ENCODE data around the gene TGFBR3L.
"Not testable (repeated sequence)": the region's sequence is repeated elsewhere in the genome, so short reads cannot be mapped to it uniquely, and the experiment has no call there.

TGFBR3L gene

GRCh38 chr19:7930765-7931164 is 16.1 kb downstream of the TGFBR3L start:
- DNase-seq = no peak

DNA sequence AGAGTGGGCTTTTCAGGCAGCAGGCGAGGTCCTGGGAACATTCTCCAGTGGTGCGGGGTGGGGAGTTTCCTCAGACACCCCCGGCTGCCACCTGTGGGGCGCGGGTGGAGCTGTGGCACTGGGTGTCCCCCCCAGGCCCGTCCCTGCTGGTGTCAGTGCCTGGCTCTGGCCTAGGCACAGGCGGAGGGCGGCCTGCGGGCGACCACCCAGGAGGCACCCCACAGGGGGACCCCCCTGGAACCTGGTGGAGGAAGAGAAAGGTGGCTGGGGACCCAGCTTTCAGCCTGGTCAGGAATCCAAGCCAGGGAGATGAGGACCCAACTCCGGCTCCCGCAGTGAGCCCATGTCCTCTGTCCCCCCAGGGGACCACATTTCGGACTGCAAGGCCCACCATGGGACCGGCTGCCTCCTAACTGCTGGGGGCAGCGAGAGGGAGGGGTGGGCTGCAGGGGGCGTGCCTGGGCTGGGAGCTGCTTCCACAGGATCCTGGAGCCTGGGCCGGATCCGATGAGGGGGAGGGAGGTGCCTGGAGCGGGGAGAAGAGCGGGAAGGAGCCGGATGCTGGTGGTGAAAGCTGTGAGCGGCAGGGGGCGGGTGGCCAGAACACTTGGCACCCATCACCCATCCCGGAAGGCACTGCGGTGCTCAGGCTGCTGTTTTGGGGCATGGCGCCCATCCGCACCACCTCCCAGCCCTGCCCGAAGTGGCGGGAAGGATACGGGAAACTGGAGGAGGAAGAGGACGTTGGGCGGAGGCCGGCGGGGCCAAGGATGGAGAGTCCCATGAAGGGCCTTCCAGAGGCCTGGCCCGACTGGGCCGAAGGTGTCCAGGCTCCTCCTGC is 16.8 kb downstream of the TGFBR3L start:
- no peak for DNase-seq

GRCh38 chr19:7932276-7932929 is 17.8 kb downstream of the TGFBR3L start:
- no peak for DNase-seq

DNA sequence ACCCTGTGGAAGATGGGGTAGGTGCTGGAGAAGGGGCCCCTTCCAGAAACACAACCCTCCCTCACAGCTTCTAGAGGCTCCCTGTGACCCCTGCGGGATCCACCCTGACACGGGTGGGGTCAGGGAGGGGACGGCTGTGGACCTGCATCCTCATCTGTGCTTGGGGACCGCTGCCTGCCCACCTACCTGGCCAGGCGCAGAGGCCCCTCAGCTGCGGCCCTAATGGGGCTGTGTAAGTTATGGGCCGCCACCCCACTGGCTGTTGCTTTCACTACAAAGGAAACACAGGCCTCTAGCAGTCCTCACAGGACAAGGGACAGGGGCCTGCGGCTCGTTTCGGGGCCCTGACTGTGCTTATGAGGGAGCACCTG is 18.3 kb downstream of the TGFBR3L start:
- no peak for DNase-seq

DNA sequence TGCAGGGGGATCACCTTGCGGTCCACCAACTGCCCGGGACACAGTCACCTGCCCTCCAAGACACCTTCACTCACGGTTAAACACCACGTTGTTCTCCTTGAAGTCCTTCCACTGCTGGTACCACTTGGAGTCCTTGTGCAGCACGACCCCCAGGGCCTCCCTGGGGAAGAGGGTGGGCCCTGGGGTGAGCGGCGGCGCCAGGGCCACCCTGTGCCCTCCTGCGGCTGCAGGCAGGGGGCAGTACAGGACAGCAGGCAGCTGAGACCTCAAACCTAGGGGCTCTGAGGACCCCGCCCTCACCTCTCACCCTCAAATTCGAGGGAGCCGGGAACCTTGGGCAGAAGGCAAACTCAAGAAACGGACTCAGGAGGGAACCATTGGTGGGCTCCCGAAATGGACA is 18.8 kb downstream of the TGFBR3L start:
- no peak for DNase-seq

DNA sequence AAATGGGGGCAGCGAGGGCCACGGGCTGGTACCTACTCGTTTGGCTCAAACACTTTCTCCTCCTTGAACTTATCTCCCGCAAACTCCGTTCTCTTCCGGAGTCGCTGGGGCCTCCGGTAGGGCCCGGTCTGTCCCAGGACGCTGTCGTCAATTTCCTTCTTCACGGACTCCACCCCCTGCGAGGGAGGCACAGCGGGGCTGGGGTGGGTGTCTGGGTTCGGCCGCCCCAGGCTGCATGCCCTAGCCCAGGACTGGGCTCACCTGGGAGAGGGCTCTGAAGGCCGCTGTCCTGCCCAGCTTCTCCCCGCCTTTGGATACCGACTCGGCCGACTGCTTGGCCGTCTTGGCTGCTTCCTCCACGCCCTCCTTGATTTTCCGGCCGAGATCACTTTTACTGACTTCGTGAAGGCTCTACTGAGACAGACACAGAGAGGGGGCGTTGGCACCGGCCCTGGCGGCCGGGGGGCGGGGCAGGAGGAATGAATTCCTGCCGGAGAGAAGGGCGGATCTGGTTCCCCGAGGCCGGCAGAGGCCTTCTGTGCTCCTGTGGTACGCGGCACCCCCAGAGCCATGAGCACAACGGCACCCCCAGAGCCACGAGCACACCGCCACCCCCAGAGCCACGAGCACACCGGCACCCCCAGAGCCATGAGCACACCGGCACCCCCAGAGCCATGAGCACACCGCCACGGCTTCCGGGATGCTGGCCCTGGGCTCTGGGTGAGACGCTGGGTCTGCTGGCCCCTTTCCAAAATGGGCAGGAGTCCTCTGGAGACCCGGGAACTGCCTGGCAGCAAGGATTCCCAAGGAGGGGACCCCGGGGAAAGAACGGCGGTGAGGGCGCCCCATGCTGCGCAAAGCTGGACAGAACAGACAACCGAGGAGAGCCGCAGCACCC is 19.4 kb downstream of the TGFBR3L start:
- DNase-seq = no peak

GRCh38 chr19:7934766-7935165 is 20.1 kb downstream of the TGFBR3L start:
- DNase-seq = no peak

GRCh38 chr19:7940841-7941240 is 26.2 kb downstream of the TGFBR3L start:
- DNase-seq = no peak

DNA sequence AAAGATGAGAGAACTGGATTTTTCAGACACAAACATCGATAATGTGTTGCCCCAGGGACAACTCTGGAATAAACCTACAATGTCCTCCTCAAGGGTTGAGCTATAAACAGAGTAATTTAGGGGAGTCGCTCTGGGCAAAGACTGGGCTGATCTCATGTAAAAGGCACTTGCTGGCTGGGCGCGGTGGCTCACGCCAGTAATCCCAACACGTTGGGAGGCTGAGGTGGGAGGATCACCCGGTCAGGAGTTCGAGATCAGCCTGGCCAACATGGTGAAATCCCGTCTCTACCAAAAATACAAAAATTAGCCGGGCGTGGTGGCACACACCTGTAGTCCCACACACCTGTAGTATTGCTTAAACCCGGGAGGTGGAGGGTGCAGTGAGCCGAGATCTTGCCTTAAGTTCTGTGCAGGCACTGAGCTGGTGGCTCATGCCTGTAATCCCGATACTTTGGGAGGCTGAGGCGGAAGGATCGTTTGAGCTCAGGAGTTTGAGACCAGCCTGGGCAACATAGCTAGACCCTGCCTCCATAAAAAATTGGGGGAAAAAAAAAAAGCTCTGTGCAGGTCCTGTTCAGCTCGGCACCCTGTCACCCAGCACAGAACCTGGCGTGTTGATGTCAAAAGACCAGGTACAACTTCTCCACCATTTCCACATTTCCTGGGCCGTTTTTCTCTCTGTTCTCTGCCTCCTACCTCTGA is 27.4 kb downstream of the TGFBR3L start:
- DNase-seq = no peak

- no peak for DNase-seq
These were observed 28.4 kb downstream of the TGFBR3L start for GRCh38 chr19:7942981-7943443.

DNA sequence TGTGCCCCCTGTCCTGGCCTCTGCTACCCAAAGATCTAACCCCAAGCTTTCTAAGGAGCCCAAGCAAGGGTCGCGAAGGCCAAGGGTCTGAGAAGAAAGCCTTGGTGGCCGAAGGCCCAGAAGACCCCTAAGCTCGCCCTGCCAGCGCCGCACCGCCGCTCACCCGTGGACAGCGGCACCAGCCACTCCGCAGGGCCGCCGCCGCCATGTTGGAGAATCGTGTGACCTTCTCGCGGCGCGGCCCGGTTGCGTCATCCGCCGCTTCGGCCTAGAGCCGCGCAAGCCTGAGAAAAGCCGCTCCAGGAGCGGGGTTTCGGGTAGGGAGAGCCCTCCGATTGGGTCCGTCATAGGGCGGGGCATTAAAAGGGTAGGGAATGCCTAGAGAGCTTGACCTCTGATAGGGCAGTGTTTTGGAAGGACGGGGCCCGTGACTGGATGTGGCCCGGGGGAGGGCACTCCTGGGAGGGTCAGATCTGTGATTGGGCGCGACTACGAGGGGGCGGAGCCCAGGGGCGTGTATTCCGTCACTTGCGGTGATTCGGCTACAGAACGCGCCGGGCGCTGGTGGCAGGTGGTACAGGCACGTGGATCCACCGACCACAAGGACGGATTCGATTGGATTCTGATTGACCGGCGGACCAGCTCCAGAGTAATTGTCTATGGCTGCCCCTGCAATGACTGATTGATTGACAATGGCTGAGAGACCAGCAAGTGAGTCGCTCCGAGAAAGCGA is 29.0 kb downstream of the TGFBR3L start, which contains the start of gene TIMM44:
TIMM44 (minus strand) TSS at position 223 of the 733 bp plus-strand sequence; CDS start at position 208, 15 bp downstream.
- DNase-seq = peak; percentile 100

- peak; percentile 95 for DNase-seq
These were observed 29.6 kb downstream of the TGFBR3L start for GRCh38 chr19:7944177-7944761.

DNA sequence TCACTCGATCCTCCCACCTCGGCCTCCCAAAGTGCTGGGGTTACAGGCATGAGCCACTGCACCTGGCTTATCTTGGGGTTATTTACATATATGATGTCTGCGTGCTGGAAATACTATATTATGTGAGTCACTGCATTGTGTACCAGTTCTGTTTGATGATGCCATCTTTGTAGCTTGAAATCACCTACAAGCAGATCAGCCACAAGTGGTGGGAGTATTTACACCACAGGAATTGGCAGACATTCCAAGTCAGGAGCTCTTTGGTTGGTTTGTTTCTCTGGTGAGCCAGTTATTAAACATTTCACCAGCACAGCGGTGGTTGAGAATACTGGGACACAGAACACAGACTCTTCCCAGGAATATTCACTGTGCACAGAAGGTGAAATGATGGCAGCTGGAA is 33.3 kb downstream of the TGFBR3L start:
- DNase-seq = no peak

DNA sequence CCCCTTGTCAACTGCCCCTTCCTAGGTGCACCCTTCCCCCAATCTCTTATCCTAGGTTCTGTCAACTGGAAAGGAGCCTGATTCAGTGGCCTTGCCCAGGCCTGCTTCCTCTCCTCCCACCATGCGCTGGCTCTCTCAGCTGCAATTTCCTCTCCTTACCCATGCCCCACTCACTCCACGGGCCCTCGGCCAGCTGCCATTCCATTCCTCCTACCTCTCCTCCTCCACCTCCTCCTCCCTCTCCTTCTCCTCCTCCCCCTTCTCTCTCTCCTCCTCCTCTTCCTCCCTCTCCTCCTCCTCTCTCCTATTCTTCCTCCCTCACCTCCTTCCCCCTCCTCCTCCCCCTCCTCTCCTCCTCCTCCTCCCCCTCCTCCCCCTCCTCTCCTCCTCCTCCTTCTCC is 38.4 kb downstream of the TGFBR3L start:
- DNase-seq = no peak

DNA sequence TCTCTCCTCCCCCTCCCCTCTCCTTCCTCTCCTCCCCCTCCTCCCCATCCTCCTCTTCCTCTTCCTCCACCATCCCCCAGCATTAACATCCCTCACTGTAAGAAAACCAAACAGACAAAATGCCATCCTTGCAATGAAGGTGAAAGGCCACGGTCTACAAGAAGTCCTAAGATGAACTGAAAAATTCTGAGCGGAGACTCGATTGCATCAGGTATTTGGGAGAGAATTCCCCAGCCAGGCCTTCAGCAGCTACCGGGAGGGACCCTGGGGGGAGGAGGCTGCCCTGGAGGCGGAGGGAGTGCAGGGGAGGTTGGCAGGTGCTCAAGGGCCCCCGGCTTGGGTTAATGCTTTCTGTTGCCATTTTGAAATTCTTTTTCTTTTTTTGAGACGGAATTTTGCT is 38.9 kb downstream of the TGFBR3L start:
- DNase-seq = no peak

- no peak for DNase-seq
These were observed 41.1 kb downstream of the TGFBR3L start for GRCh38 chr19:7955696-7956095.

DNA sequence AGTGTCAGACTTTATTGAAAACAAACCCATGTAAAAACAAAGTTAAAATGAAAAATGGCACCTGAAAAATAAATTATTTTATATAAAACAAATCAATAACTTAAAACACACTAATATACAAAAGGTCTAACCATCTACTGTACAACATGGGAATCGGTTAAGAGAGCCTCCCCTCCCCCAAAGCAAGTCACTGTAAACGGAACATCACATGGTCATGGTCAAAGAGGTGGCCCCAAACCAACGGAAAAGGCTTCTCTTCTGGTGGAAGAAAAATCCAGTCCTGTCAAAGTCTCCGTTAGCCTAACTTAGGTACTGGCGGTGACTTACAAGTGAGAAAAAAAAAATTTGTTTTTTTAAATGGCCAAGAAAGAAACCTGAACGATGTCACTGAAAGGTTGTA is 44.6 kb downstream of the TGFBR3L start:
- no peak for DNase-seq

DNA sequence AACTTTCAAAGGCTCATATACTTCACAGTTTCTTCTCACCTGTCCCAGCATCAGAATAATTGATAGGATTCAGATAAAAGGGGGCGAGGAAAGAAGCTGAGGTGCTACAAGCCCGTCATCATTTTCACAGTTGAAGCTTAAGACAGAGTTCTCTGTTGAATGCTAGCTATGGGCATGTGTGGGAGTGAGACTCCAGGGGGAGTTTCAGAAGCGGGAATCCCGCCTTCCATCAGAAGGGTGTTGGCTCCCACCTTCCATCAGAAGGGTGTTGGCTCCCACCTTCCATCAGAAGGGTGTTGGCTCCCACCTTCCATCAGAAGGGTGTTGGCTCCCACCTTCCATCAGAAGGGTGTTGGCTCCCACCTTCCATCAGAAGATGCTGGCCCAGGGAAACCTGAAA is 46.5 kb downstream of the TGFBR3L start:
- DNase-seq = not testable (repeated sequence)

- no peak for DNase-seq
These were observed 47.4 kb downstream of the TGFBR3L start for GRCh38 chr19:7961920-7962626.

- DNase-seq = no peak
These were observed 48.1 kb downstream of the TGFBR3L start for GRCh38 chr19:7962644-7963268.

Measured in NCI-H1436 (cell line).